K562 (cell line): Measurements from ENCODE around the gene JAKMIP2. TPM values are rescaled to one million over a fixed set of nuclear protein-coding genes. Genes with fewer than 3 reads are reported as not detected.

Experiments used
- ATAC-seq: fragments of 200-7000 bp; cut with Tn5 transposase; 3 replicates; pipeline ENCODE4 v1.9.1; 2020; ENCODE audit warnings: moderate library complexity
- BruUV-seq: library from RNA; stranded (reverse); fragments of 400-500 nt; replicated peaks from 2 replicates; lab custom pipeline; 2021; lab: Mats Ljungman, UMichigan
- CTCF ChIA-PET: fragments of 300-600 bp; formaldehyde crosslinking; extraction: SDS; loops from one replicate; lab custom pipeline; 2021; ENCODE audit warnings: low intra/inter-chr PET ratio; lab: Yijun Ruan, JAX
- POLR2A ChIA-PET: fragments of 300-600, 350-650 bp; sonication (Branson Sonifier 250); formaldehyde crosslinking; extraction: SDS; loops from one replicate; lab custom pipeline; 2021; ENCODE audit warnings: antibody characterized with exemption, inconsistent platforms; lab: Yijun Ruan, JAX
- DNase-seq, 4 experiments: peaks; one replicate each; pipeline versions ENCODE4 v3.0.0 to v3.0.0-alpha.2; 2011 to 2018; ENCODE audit warnings: low spot score in 3 of 4, mixed read lengths in 3 of 4; ENCODE audit errors: extremely low read depth in 1 of 4
- FAIRE-seq: peaks from 2 replicates; lab custom pipeline; 2011; peaks lifted over from hg19 to GRCh38; lab: Jason Lieb, UNC
- H2AFZ ChIP-seq: 2 replicates; pipeline ENCODE4 v1.6.0; 2011; ENCODE audit warnings: low read depth, low read length, control low read depth, inconsistent platforms
- H3K27ac ChIP-seq: fragments of 200-600 bp; 3 replicates; pipeline ENCODE4 v1.8.0; 2011; ENCODE audit warnings: low read depth, mild to moderate bottlenecking, control low read depth, inconsistent platforms, low read length, moderate library complexity, mixed read lengths; ENCODE audit errors: extremely low read depth
- H3K27me3 ChIP-seq, 2 experiments: fragments of 300-600 bp in 1 of 2; 2 replicates in 1 of 2; 3 replicates in 1 of 2; pipeline versions ENCODE4 v1.6.0 to v1.8.0; 2011; ENCODE audit warnings: inconsistent platforms in 2 of 2, low read length in 2 of 2, mild to moderate bottlenecking in 1 of 2, mixed read lengths in 1 of 2, moderate library complexity in 1 of 2; ENCODE audit not compliant: control insufficient read depth in 2 of 2, insufficient read depth in 2 of 2
- H3K36me3 ChIP-seq: fragments of 300-600 bp; 3 replicates; pipeline ENCODE4 v1.8.0; 2011; ENCODE audit warnings: mild to moderate bottlenecking, low read length, inconsistent platforms; ENCODE audit not compliant: control insufficient read depth, insufficient read depth
- H3K4me1 ChIP-seq, 2 experiments: fragments of 200-600 bp in 1 of 2; replicated peaks in 1 of 2; 2 replicates in 1 of 2; 3 replicates in 1 of 2; pipeline versions ENCODE4 v1.5.1 to v1.8.0; 2011; ENCODE audit warnings: inconsistent platforms in 2 of 2, low read length in 2 of 2, mild to moderate bottlenecking in 1 of 2, mixed read lengths in 1 of 2, moderate library complexity in 1 of 2; ENCODE audit not compliant: control insufficient read depth in 2 of 2, insufficient read depth in 2 of 2
- H3K4me2 ChIP-seq: 2 replicates; pipeline ENCODE4 v1.6.1; 2011; ENCODE audit warnings: low read length, control low read depth, inconsistent platforms, mixed read lengths; ENCODE audit not compliant: insufficient read depth
- H3K4me3 ChIP-seq: fragments of 200-600 bp; sonication (generic), shearing (Covaris generic); 2 replicates; pipeline ENCODE4 v1.5.1; 2016; ENCODE audit warnings: control low read depth, inconsistent platforms
- H3K79me2 ChIP-seq: fragments of 200-600 bp; 3 replicates; pipeline ENCODE4 v1.8.0; 2011; ENCODE audit warnings: low read length, inconsistent platforms; ENCODE audit not compliant: control insufficient read depth, insufficient read depth
- H3K9ac ChIP-seq, 2 experiments: 2 replicates each; pipeline versions ENCODE4 v1.6.0 to v1.6.1; 2011; ENCODE audit warnings: low read depth in 2 of 2, low read length in 2 of 2, control low read depth in 1 of 2, inconsistent platforms in 1 of 2, mild to moderate bottlenecking in 1 of 2, mixed read lengths in 1 of 2; ENCODE audit not compliant: insufficient read depth in 1 of 2
- H3K9me1 ChIP-seq: one replicate; pipeline ENCODE4 v1.6.0; 2011; ENCODE audit warnings: inconsistent platforms, mild to moderate bottlenecking, low read length, moderate library complexity; ENCODE audit not compliant: control insufficient read depth, insufficient read depth
- H3K9me3 ChIP-seq: replicated peaks from 2 replicates; pipeline ENCODE4 v1.5.1; 2011; ENCODE audit warnings: low read depth, low read length, inconsistent platforms; ENCODE audit not compliant: control insufficient read depth, insufficient read depth
- H4K20me1 ChIP-seq: replicated peaks from 2 replicates; pipeline ENCODE4 v1.6.1; 2011; ENCODE audit warnings: low read length, inconsistent platforms, mixed read lengths; ENCODE audit not compliant: control insufficient read depth, insufficient read depth
- ETV6 ChIP-seq, 3 experiments: fragments of 150-350 bp in 1 of 3; sonication (generic) in 1 of 3; formaldehyde crosslinking in 1 of 3; IDR thresholded peaks; 2 replicates each; pipeline versions ENCODE4 v1.6.1 to v1.8.0; 2014 to 2022; ENCODE audit warnings: borderline replicate concordance in 2 of 3, low read depth in 2 of 3, antibody characterized with exemption in 1 of 3, low read length in 1 of 3, mild to moderate bottlenecking in 1 of 3, missing genetic modification reagents in 1 of 3
- ZEB2 ChIP-seq: fragments of 450-650 bp; IDR thresholded peaks from 2 replicates; pipeline ENCODE4 v1.6.1; 2016
- WGBS: fragments of 100-300 bp; shearing (Covaris generic); methylation state at CpG from one replicate; pipeline ENCODE4 v1.1.6; 2016; ENCODE audit warnings: low coverage, mixed read lengths; ENCODE audit not compliant: insufficient coverage; ENCODE audit errors: missing lambda C conversion rate; 5-methylcytosine and 5-hydroxymethylcytosine counted together
- in situ Hi-C: fragments of 300-500 bp; cut with MboI; formaldehyde crosslinking; loops from 4 replicates; pipeline ENCODE4 v1.15.0; 2018; ENCODE audit warnings: inconsistent platforms, mixed read lengths
- intact Hi-C: fragments of 100-400 bp; cut with micrococcal nuclease; formaldehyde crosslinking; loops from 2 replicates; pipeline ENCODE4 v1.14.2; 2022
- polyA plus RNA-seq, 8 experiments: library from polyadenylated mRNA; depleted of rRNA in 4 of 8; stranded (reverse) in 5 of 8; unstranded in 3 of 8; fragments of >200 nt; fragmentation: Nextera tagmentation in 2 of 8; fragmentation: Illumina TruSeq in 1 of 8; extraction: Ambion mirVana in 2 of 8; extraction: Trizol in 1 of 8; gene quantifications; 2 replicates each; pipeline versions ENCODE4 v1.2.1 to v1.2.3, GENCODE V29; 2011 to 2014; ENCODE audit warnings: inconsistent platforms in 1 of 8, missing spikeins in 1 of 8
- total RNA-seq, 7 experiments: library from RNA; depleted of rRNA in 6 of 7; stranded (reverse); fragments of >200 nt in 6 of 7; fragmentation: Illumina TruSeq in 2 of 7; extraction: Trizol in 2 of 7; gene quantifications; 2 replicates each; pipeline versions ENCODE4 v1.2.1 to v1.2.3, GENCODE V29; 2011 to 2021; ENCODE audit warnings: low replicate concordance in 1 of 7

The JAKMIP2 gene
- total and polyA plus RNA-seq, 9 of the 15 experiments (the other 6 are each of a cell fraction or from before 2014, with no cell fraction given) = not detected

DNA sequence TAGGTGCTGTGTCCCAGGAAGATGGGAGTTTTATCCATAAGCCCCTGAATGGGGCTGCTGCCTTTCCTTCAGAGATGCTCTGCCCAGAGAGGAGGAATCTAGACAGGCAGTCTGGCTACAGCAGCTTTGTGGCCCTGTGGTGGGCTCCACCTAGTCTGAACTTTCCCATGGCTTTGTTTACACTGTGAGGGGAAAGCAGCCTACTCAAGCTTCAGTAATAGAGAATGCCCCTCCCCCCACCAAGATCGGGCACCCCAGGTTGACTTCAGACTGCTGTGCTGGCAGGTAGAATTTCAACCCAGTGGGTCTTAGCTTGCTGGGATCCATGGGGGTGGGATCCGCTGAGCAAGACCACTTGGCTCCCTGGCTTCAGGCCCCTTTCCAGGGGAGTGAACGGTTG, 171.7 kb downstream of the JAKMIP2 start:
- no TSS peak for BruUV-seq

DNA sequence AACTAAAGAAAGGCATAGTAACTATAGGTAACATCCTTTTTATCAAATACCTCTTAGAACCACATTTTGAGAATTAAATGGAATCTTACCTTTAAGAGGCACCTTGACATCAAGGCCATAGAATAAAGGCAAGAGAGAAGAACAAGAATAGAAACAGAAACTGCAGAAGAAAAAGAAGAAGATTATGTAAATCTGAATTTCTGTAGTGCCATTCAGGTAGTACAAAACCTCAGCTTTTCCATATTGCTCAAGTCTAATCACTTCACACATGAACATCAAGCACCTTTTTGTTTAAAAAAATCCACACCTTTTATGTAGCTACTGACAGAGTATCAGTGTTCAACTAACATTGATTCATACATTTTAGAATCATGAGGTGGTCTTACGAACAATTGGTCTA, 180.9 kb downstream of the JAKMIP2 start:
- Histone ChIP-seq H3K27ac (no peak overlapping the region), H3K4me2 (no peak overlapping the region), H3K36me3 (no peaks in the 10 kb centered on the region), H4K20me1 (no peaks in the 10 kb centered on the region), H3K9me1 (no peaks in the 10 kb centered on the region), H3K79me2 (no peaks in the 10 kb centered on the region), H3K4me1 (no peaks in the 10 kb centered on the region), H3K4me3 (no peak overlapping the region), H3K9me3 (no peaks in the 10 kb centered on the region), H3K9ac (no peak overlapping the region), H2AFZ (no peak overlapping the region), H3K27me3 (no peaks in the 10 kb centered on the region)
- no TSS peak for BruUV-seq
- in situ Hi-C loops = no loop called here
- 0% methylated on average over 1 of the region's 1 CpG for WGBS
- ChIA-PET POLR2A (no interaction called here), CTCF (no interaction called here)
- TF ChIP-seq ETV6 (IDR thresholded peaks at IDR 0.05; ENCODE audit: borderline replicate concordance in 1 of 2, low read depth in 2 of 2, low read length in 1 of 2) = no peak
- TF ChIP-seq ETV6 (CRISPR knock-in tag; IDR thresholded peaks at IDR 0.05; ENCODE audit: borderline replicate concordance) = no peak
- ATAC-seq (no peak), DNase-seq (no peak), FAIRE-seq (no peak)
- intact Hi-C loops = no loop called here

More for the DNA sequence above, 171.7 kb downstream of the JAKMIP2 start:
- Histone ChIP-seq H3K9me1 (no peaks in the 10 kb centered on the region), H3K4me1 (no peaks in the 10 kb centered on the region), H3K9me3 (no peaks in the 10 kb centered on the region), H3K36me3 (no peaks in the 10 kb centered on the region), H3K9ac (no peak overlapping the region), H3K27me3 (no peaks in the 10 kb centered on the region), H3K79me2 (no peaks in the 10 kb centered on the region), H3K27ac (no peak overlapping the region), H2AFZ (no peak overlapping the region), H3K4me3 (no peak overlapping the region), H4K20me1 (no peaks in the 10 kb centered on the region), H3K4me2 (no peak overlapping the region)
- CTCF ChIA-PET = no interaction called here
- TF ChIP-seq ZEB2 = no peak
- DNase-seq (no peak), FAIRE-seq (no peak), ATAC-seq (no peak)
- WGBS = 0% methylated on average over 3 of the region's 3 CpGs
- POLR2A ChIA-PET = no interaction called here
- in situ Hi-C loops (no loop called here), intact Hi-C loops (no loop called here)
